Activated naive CD8-positive, alpha-beta T cell treated with anti-CD3 and anti-CD28 coated beads, Interleukin-2, amount 10 ng/mL, durations not matched to agents 7 days and 5 days (primary cell): ENCODE results near the gene RBM26. TPM values are rescaled to one million over a fixed set of nuclear protein-coding genes. Genes with fewer than 3 reads are reported as not detected.
A peak's percentile ranks its signal among the peaks of the same experiment; 100 is the strongest.

Experiments used
- ATAC-seq: fragments of 150-1000 bp; cut with Tn5 transposase; one replicate; pipeline ENCODE4 v1.10.0; 2021; ENCODE audit warnings: low read depth, moderate library complexity
- POLR2A ChIA-PET: fragments of 350-600 bp; sonication (Branson Sonifier 250); formaldehyde crosslinking; loops from one replicate; lab custom pipeline; 2021; ENCODE audit warnings: antibody characterized with exemption; lab: Charles Lee
- DNase-seq: peaks from one replicate; pipeline ENCODE4 v3.0.0; 2021
- H3K27ac Mint-ChIP-seq: one replicate; pipeline ENCODE4 v1.8.0; 2022; ENCODE audit warnings: mild to moderate bottlenecking, mixed read lengths
- H3K27me3 Mint-ChIP-seq: one replicate; pipeline ENCODE4 v1.8.0; 2022; ENCODE audit warnings: mild to moderate bottlenecking, moderate library complexity, mixed read lengths
- H3K36me3 Mint-ChIP-seq: one replicate; pipeline ENCODE4 v1.8.0; 2021; ENCODE audit warnings: mild to moderate bottlenecking, mixed read lengths
- H3K4me1 Mint-ChIP-seq: one replicate; pipeline ENCODE4 v1.8.0; 2021; ENCODE audit warnings: mixed read lengths
- H3K4me3 Mint-ChIP-seq: one replicate; pipeline ENCODE4 v1.8.0; 2022; ENCODE audit warnings: mild to moderate bottlenecking, moderate library complexity, mixed read lengths
- H3K9me3 Mint-ChIP-seq: one replicate; pipeline ENCODE4 v1.8.0; 2021; ENCODE audit warnings: mixed read lengths
- total RNA-seq, 2 experiments: library from RNA; stranded (reverse); gene quantifications; one replicate each; pipeline ENCODE4 v1.2.3, GENCODE V29; 2021

The RBM26 gene
- total RNA-seq, 2 experiments from 2014 or later = 64.8 to 66.1 TPM

GRCh38 chr13:79406597-79406908 is 498 bp upstream of the RBM26 start:
- H3K27ac Mint-ChIP-seq = peak overlapping the region; percentile 96
- no peaks in the 10 kb centered on the region for H3K9me3 Mint-ChIP-seq
- no peak for DNase-seq
- no peaks in the 10 kb centered on the region for H3K27me3 Mint-ChIP-seq
- peak; percentile 30 for ATAC-seq
- H3K36me3 Mint-ChIP-seq = peaks cover 9% of the 10 kb centered on the region
- H3K4me3 Mint-ChIP-seq = peak overlapping the region; percentile 91
- POLR2A ChIA-PET = interaction anchor here (0.8 to 3.4 kb wide), 3 partner anchors 11 to 78 kb away, joined by 3 to 18 read pairs (median 3); no protein-coding TSS in a partner anchor
- peaks cover 30% of the 10 kb centered on the region for H3K4me1 Mint-ChIP-seq

GRCh38 chr13:79405501-79405830 is 589 bp downstream of the RBM26 start:
- peaks cover 39% of the 10 kb centered on the region for H3K4me1 Mint-ChIP-seq
- ATAC-seq = peak; percentile 49
- H3K27ac Mint-ChIP-seq = no peak overlapping the region
- no peaks in the 10 kb centered on the region for H3K27me3 Mint-ChIP-seq
- H3K36me3 Mint-ChIP-seq = peaks cover 13% of the 10 kb centered on the region
- no peak for DNase-seq
- POLR2A ChIA-PET = interaction anchor here (1.0 to 3.4 kb wide), 2 partner anchors 12 to 79 kb away, joined by 3 to 18 read pairs; no protein-coding TSS in a partner anchor
- no peak overlapping the region for H3K4me3 Mint-ChIP-seq
- H3K9me3 Mint-ChIP-seq = no peaks in the 10 kb centered on the region

- Mint-ChIP-seq H3K9me3 (no peaks in the 10 kb centered on the region), H3K4me3 (no peak overlapping the region), H3K27me3 (no peaks in the 10 kb centered on the region), H3K27ac (no peak overlapping the region), H3K36me3 (peaks cover 17% of the 10 kb centered on the region), H3K4me1 (peaks cover 41% of the 10 kb centered on the region)
- POLR2A ChIA-PET = interaction anchor here (3.4 kb wide), 1 partner anchor 12 kb away, joined by 18 read pairs; no protein-coding TSS in a partner anchor
- ATAC-seq = no peak
- DNase-seq = no peak
Measured at GRCh38 chr13:79404985-79405384, 1.1 kb downstream of the RBM26 start.

GRCh38 chr13:79404361-79404760 is 1.7 kb downstream of the RBM26 start:
- Mint-ChIP-seq H3K36me3 (peaks cover 23% of the 10 kb centered on the region), H3K4me1 (peaks cover 44% of the 10 kb centered on the region), H3K9me3 (no peaks in the 10 kb centered on the region), H3K4me3 (no peak overlapping the region), H3K27ac (no peak overlapping the region), H3K27me3 (no peaks in the 10 kb centered on the region)
- POLR2A ChIA-PET = interaction anchor here (1.0 kb wide), 1 partner anchor 19 kb away, joined by 3 read pairs; no protein-coding TSS in a partner anchor
- no peak for ATAC-seq
- no peak for DNase-seq

GRCh38 chr13:79403113-79403512 is 2.9 kb downstream of the RBM26 start:
- ATAC-seq (no peak), DNase-seq (no peak)
- Mint-ChIP-seq H3K4me3 (no peak overlapping the region), H3K36me3 (peaks cover 31% of the 10 kb centered on the region), H3K4me1 (peaks cover 50% of the 10 kb centered on the region), H3K27ac (no peak overlapping the region), H3K9me3 (no peaks in the 10 kb centered on the region), H3K27me3 (no peaks in the 10 kb centered on the region)
- POLR2A ChIA-PET = interaction anchor here (1.6 to 1.9 kb wide), 2 partner anchors 11 to 17 kb away, joined by 4 to 7 read pairs; no protein-coding TSS in a partner anchor

- Mint-ChIP-seq H3K9me3 (no peaks in the 10 kb centered on the region), H3K4me1 (peaks cover 47% of the 10 kb centered on the region), H3K4me3 (no peak overlapping the region), H3K27ac (peak overlapping the region; percentile 53), H3K27me3 (no peaks in the 10 kb centered on the region), H3K36me3 (peaks cover 32% of the 10 kb centered on the region)
- ATAC-seq = no peak
- DNase-seq = no peak
- POLR2A ChIA-PET = interaction anchor here (1.6 to 1.9 kb wide), 2 partner anchors 10 to 17 kb away, joined by 4 to 7 read pairs; no protein-coding TSS in a partner anchor
Measured at GRCh38 chr13:79402679-79403078, 3.4 kb downstream of the RBM26 start.

GRCh38 chr13:79402074-79402635 is 3.9 kb downstream of the RBM26 start:
- Mint-ChIP-seq H3K36me3 (peaks cover 32% of the 10 kb centered on the region), H3K4me1 (peaks cover 43% of the 10 kb centered on the region), H3K9me3 (no peaks in the 10 kb centered on the region), H3K27me3 (no peaks in the 10 kb centered on the region), H3K27ac (peak overlapping the region; percentile 53), H3K4me3 (no peak overlapping the region)
- ATAC-seq (no peak), DNase-seq (no peak)
- POLR2A ChIA-PET = interaction anchor here (1.6 to 1.9 kb wide), 2 partner anchors 10 to 16 kb away, joined by 4 to 7 read pairs; no protein-coding TSS in a partner anchor

GRCh38 chr13:79401259-79402070 is 4.6 kb downstream of the RBM26 start:
- DNase-seq (no peak), ATAC-seq (no peak)
- POLR2A ChIA-PET = interaction anchor here (1.6 to 1.9 kb wide), 2 partner anchors 9 to 16 kb away, joined by 4 to 7 read pairs; no protein-coding TSS in a partner anchor
- peaks cover 39% of the 10 kb centered on the region for H3K4me1 Mint-ChIP-seq
- no peaks in the 10 kb centered on the region for H3K27me3 Mint-ChIP-seq
- peak overlapping the region; percentile 16 for H3K4me3 Mint-ChIP-seq
- peaks cover 38% of the 10 kb centered on the region for H3K36me3 Mint-ChIP-seq
- no peaks in the 10 kb centered on the region for H3K9me3 Mint-ChIP-seq
- no peak overlapping the region for H3K27ac Mint-ChIP-seq

- peaks cover 8% of the 10 kb centered on the region for H3K9me3 Mint-ChIP-seq
- peaks cover 54% of the 10 kb centered on the region for H3K4me1 Mint-ChIP-seq
- ATAC-seq (no peak), DNase-seq (no peak)
- H3K4me3 Mint-ChIP-seq = no peak overlapping the region
- H3K27me3 Mint-ChIP-seq = no peaks in the 10 kb centered on the region
- H3K36me3 Mint-ChIP-seq = peaks cover 53% of the 10 kb centered on the region
- POLR2A ChIA-PET = no interaction called here
- H3K27ac Mint-ChIP-seq = no peak overlapping the region
Measured at GRCh38 chr13:79398915-79399314, 7.1 kb downstream of the RBM26 start.

- Mint-ChIP-seq H3K27ac (no peak overlapping the region), H3K4me1 (peaks cover 60% of the 10 kb centered on the region), H3K27me3 (no peaks in the 10 kb centered on the region), H3K4me3 (no peak overlapping the region), H3K36me3 (peaks cover 53% of the 10 kb centered on the region), H3K9me3 (peaks cover 8% of the 10 kb centered on the region)
- POLR2A ChIA-PET = no interaction called here
- ATAC-seq = no peak
- DNase-seq = no peak
Measured at GRCh38 chr13:79398127-79398526, 7.9 kb downstream of the RBM26 start.

GRCh38 chr13:79395881-79396280 is 10.2 kb downstream of the RBM26 start:
- H3K36me3 Mint-ChIP-seq = peaks cover 47% of the 10 kb centered on the region
- POLR2A ChIA-PET = interaction anchor here (1.0 kb wide), 1 partner anchor 10 kb away, joined by 3 read pairs; the partner anchor contains the start of gene RBM26
- peaks cover 8% of the 10 kb centered on the region for H3K9me3 Mint-ChIP-seq
- H3K27me3 Mint-ChIP-seq = no peaks in the 10 kb centered on the region
- no peak overlapping the region for H3K27ac Mint-ChIP-seq
- ATAC-seq (no peak), DNase-seq (no peak)
- H3K4me1 Mint-ChIP-seq = peaks cover 55% of the 10 kb centered on the region
- H3K4me3 Mint-ChIP-seq = no peak overlapping the region

- Mint-ChIP-seq H3K27ac (peak overlapping the region; percentile 20), H3K4me1 (peaks cover 41% of the 10 kb centered on the region), H3K9me3 (peaks cover 8% of the 10 kb centered on the region), H3K4me3 (peak overlapping the region; percentile 71), H3K36me3 (peaks cover 31% of the 10 kb centered on the region), H3K27me3 (no peaks in the 10 kb centered on the region)
- POLR2A ChIA-PET = interaction anchor here (1.7 to 2.3 kb wide), 2 partner anchors 9 to 13 kb away, joined by 7 to 18 read pairs; partner anchors contain the start of gene RBM26
- ATAC-seq (peak; percentile 57), DNase-seq (peak; percentile 47)
Measured at GRCh38 chr13:79393564-79394249, 12.3 kb downstream of the RBM26 start.
